Measurements from ENCODE around the gene NCAM1.

DNA sequence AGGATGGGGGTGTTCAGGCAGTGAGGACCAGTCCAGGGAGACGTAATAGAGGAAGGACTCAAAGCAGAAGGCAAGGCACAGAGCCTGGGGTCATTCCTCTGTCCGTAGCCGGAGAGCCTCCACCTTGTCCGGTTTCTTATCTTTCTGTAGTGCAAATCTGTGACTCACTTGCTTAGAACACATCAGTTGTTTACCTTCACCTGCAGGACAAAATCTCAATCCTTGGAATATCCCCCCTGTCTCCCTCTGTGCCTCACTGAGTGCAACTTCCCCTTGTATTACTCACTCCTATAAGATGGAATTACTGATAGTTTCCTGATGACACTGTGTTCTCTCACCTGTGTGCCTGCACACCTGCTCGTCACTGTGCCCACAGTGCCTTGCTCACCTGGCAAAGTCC lies 332.7 kb downstream of the NCAM1 start:
- TF ChIP-seq, protein P1, sequence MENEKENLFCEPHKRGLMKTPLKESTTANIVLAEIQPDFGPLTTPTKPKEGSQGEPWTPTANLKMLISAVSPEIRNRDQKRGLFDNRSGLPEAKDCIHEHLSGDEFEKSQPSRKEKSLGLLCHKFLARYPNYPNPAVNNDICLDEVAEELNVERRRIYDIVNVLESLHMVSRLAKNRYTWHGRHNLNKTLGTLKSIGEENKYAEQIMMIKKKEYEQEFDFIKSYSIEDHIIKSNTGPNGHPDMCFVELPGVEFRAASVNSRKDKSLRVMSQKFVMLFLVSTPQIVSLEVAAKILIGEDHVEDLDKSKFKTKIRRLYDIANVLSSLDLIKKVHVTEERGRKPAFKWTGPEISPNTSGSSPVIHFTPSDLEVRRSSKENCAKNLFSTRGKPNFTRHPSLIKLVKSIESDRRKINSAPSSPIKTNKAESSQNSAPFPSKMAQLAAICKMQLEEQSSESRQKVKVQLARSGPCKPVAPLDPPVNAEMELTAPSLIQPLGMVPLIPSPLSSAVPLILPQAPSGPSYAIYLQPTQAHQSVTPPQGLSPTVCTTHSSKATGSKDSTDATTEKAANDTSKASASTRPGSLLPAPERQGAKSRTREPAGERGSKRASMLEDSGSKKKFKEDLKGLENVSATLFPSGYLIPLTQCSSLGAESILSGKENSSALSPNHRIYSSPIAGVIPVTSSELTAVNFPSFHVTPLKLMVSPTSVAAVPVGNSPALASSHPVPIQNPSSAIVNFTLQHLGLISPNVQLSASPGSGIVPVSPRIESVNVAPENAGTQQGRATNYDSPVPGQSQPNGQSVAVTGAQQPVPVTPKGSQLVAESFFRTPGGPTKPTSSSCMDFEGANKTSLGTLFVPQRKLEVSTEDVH (IDR thresholded peaks at IDR 0.05; ENCODE audit: low read depth, partially characterized antibody), result no peak
- TF ChIP-seq, protein P2, sequence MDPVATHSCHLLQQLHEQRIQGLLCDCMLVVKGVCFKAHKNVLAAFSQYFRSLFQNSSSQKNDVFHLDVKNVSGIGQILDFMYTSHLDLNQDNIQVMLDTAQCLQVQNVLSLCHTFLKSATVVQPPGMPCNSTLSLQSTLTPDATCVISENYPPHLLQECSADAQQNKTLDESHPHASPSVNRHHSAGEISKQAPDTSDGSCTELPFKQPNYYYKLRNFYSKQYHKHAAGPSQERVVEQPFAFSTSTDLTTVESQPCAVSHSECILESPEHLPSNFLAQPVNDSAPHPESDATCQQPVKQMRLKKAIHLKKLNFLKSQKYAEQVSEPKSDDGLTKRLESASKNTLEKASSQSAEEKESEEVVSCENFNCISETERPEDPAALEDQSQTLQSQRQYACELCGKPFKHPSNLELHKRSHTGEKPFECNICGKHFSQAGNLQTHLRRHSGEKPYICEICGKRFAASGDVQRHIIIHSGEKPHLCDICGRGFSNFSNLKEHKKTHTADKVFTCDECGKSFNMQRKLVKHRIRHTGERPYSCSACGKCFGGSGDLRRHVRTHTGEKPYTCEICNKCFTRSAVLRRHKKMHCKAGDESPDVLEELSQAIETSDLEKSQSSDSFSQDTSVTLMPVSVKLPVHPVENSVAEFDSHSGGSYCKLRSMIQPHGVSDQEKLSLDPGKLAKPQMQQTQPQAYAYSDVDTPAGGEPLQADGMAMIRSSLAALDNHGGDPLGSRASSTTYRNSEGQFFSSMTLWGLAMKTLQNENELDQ (CRISPR knock-in tag; IDR thresholded peaks at IDR 0.05; ENCODE audit: borderline replicate concordance), result no peak
- no peak for TF ChIP-seq AFF4 (CRISPR knock-in tag; IDR thresholded peaks at IDR 0.05)
- TF ChIP-seq, protein P3, sequence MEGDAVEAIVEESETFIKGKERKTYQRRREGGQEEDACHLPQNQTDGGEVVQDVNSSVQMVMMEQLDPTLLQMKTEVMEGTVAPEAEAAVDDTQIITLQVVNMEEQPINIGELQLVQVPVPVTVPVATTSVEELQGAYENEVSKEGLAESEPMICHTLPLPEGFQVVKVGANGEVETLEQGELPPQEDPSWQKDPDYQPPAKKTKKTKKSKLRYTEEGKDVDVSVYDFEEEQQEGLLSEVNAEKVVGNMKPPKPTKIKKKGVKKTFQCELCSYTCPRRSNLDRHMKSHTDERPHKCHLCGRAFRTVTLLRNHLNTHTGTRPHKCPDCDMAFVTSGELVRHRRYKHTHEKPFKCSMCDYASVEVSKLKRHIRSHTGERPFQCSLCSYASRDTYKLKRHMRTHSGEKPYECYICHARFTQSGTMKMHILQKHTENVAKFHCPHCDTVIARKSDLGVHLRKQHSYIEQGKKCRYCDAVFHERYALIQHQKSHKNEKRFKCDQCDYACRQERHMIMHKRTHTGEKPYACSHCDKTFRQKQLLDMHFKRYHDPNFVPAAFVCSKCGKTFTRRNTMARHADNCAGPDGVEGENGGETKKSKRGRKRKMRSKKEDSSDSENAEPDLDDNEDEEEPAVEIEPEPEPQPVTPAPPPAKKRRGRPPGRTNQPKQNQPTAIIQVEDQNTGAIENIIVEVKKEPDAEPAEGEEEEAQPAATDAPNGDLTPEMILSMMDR (IDR thresholded peaks at IDR 0.05 in 2 of 3, conservative IDR thresholded peaks at IDR 0.05 in 1 of 3; ENCODE audit: insufficient read depth in 2 of 3, low read depth in 1 of 3, low read length in 3 of 3), result no peak
- no peak for TF ChIP-seq TAF1 (IDR thresholded peaks at IDR 0.05; ENCODE audit: control insufficient read depth, extremely low read depth, insufficient read depth, low read length, severe bottlenecking)
- no peak for TF ChIP-seq USF2 (CRISPR knock-in tag; IDR thresholded peaks at IDR 0.05)
- TF ChIP-seq CUX1 (CRISPR knock-in tag; IDR thresholded peaks at IDR 0.05), result no peak
- no peak for TF ChIP-seq HCFC1 (IDR thresholded peaks at IDR 0.05; ENCODE audit: low read depth, low read length)
- TF ChIP-seq POLR2A (conservative IDR thresholded peaks at IDR 0.05), result no peak
- no peak for TF ChIP-seq RCOR1 (IDR thresholded peaks at IDR 0.05; ENCODE audit: borderline replicate concordance in 1 of 2, low read depth in 2 of 2, low read length in 2 of 2)

All from K562 (cell line).